Peyer's patch (tissue), 4 donors: ENCODE data around the gene YOD1.

Source experiments
- CTCF ChIP-seq, 6 experiments: fragments of 450-650 bp in 4 of 6; fragments of 200-600 bp in 2 of 6; sonication (generic) in 1 of 6; IDR thresholded peaks; one replicate each; pipeline ENCODE4 v1.5.1; 2017 to 2019; ENCODE audit warnings: antibody characterized with exemption in 6 of 6, mild to moderate bottlenecking in 3 of 6, moderate library complexity in 1 of 6
- POLR2A ChIP-seq, 2 donors: fragments of 450-650 bp; IDR thresholded peaks; one replicate each; pipeline ENCODE4 v1.5.1; 2017; ENCODE audit warnings: antibody characterized with exemption in 2 of 2, mild to moderate bottlenecking in 2 of 2, moderate library complexity in 2 of 2

- TF ChIP-seq POLR2A (IDR thresholded peaks at IDR 0.05) (no peak), CTCF (IDR thresholded peaks at IDR 0.05) (no peak)
Observed at GRCh38 chr1:207029701-207030521, 21.1 kb downstream of the YOD1 start.
